Pancreas (tissue), 10 donors: ENCODE results near the gene PPP1R15B. TPM values are rescaled to one million over a fixed set of nuclear protein-coding genes. Genes with fewer than 3 reads are reported as not detected.

ENCODE experiments used
- ATAC-seq, 4 donors: fragments of 200-7000 bp; cut with Tn5 transposase; one replicate each; pipeline versions ENCODE4 v1.8.0 to v1.9.1; 2020; ENCODE audit warnings: mild to moderate bottlenecking in 4 of 4, moderate library complexity in 4 of 4
- DNase-seq, 6 donors: peaks; one replicate each; pipeline ENCODE4 v3.0.0-alpha.2; 2020
- FAIRE-seq: peaks from 2 replicates; lab custom pipeline; 2012; peaks lifted over from hg19 to GRCh38; lab: Jason Lieb, UNC
- H3K27ac ChIP-seq, 4 donors: fragments of 200-600 bp; sonication (generic); 1 replicate in 3 of 4; 2 replicates in 1 of 4; pipeline versions ENCODE4 v1.5.0 to v1.8.0; 2020
- H3K27me3 ChIP-seq, 4 donors: fragments of 200-600 bp; one replicate each; pipeline ENCODE4 v1.8.0; 2021
- H3K36me3 ChIP-seq, 3 donors: fragments of 200-600 bp; sonication (generic) in 1 of 3; one replicate each; pipeline versions ENCODE4 v1.5.0 to v1.8.0; 2020 to 2021
- H3K4me1 ChIP-seq, 3 donors: fragments of 200-600 bp; one replicate each; pipeline ENCODE4 v1.8.0; 2021
- H3K4me3 ChIP-seq, 4 donors: fragments of 200-600 bp; sonication (generic) in 2 of 4; one replicate each; pipeline versions ENCODE4 v1.5.0 to v1.8.0; 2020 to 2021
- H3K9me3 ChIP-seq, 4 donors: fragments of 200-600 bp; one replicate each; pipeline ENCODE4 v1.8.0; 2021
- CTCF ChIP-seq, 4 donors: fragments of 200-600 bp; sonication (generic) in 3 of 4; IDR thresholded peaks; one replicate each; pipeline versions ENCODE4 v1.5.0 to v1.8.0; 2021; ENCODE audit warnings: antibody characterized with exemption in 4 of 4
- WGBS, 2 donors: extraction: QIAGEN DNeasy Blood & Tissue Kit; methylation state at CpG; one replicate each; pipeline ENCODE4 v1.1.7; 2013; 5-methylcytosine and 5-hydroxymethylcytosine counted together
- intact Hi-C, 3 donors: fragments of 100-400 bp; cut with DNase I; formaldehyde crosslinking; loops; one replicate each; pipeline versions ENCODE4 v1.11.1 to v1.14.2; 2022
- polyA plus RNA-seq, 2 donors: library from polyadenylated mRNA; stranded (reverse); fragments of 200-250 nt; gene quantifications; one replicate each; pipeline ENCODE4 v1.2.3, GENCODE V29; 2013
- total RNA-seq, 6 donors: library from RNA; stranded (reverse); fragmentation: NEBNext Ultra II Directional in 4 of 6; extraction: Animal tissue kit (Norgen Biotek cat#: 25700) in 4 of 6; gene quantifications; one replicate each; pipeline versions ENCODE4 v1.2.1 to v1.2.4, GENCODE V29; 2021 to 2023
- donor health status: healthy with polysubstance abuse.
- donor health status: DM: no; HTN: no; CAD: no; lungs with moderate emphysema.
- donor health status: DM: no; HTN: no; CAD: no.
- donor health status: control.
- donor health status: control.
- donor health status: Bipolar disorder and iron deficiency.
- donor health status: DM: yes; HTN: yes; CAD: no.
- donor health status: DM: no; HTN: no; CAD: no.
- donor health status: DM: no; HTN: no; CAD: no.
- donor health status: DM: yes; HTN: yes; CAD: no.

Gene PPP1R15B
- total and polyA plus RNA-seq, 8 donors: 7.8 to 47.9 (median 21.5) TPM

GRCh38 chr1:204446413-204447111 lies 34.9 kb upstream of the PPP1R15B start:
- no peak for FAIRE-seq
- Histone ChIP-seq H3K4me3 (no peak overlapping the region), H3K27me3 (no peaks in the 10 kb centered on the region)

GRCh38 chr1:204445860-204446412 lies 34.3 kb upstream of the PPP1R15B start:
- Histone ChIP-seq H3K36me3 (peaks cover 0 to 26% (median 5%) of the 10 kb centered on the region in 3 donors), H3K4me3 (no peak overlapping the region), H3K9me3 (no peaks in the 10 kb centered on the region), H3K4me1 (no peaks in the 10 kb centered on the region), H3K27me3 (no peaks in the 10 kb centered on the region), H3K27ac (no peak overlapping the region)
- DNase-seq (peak in 4 of 6 donors; percentile 29 to 75 (median 51)), FAIRE-seq (no peak), ATAC-seq (peak in 2 of 4 donors; percentile 30 to 33)
- WGBS, 2 donors: 46 to 56% methylated on average over 11 of the region's 11 CpGs
- intact Hi-C loops: loop anchor here in 2 of 3 donors (2.0 to 10.0 kb wide), 3 partner anchors 49 to 57 kb away; partner anchors contain the start of gene PIK3C2B (in 2 of the 2)
- TF ChIP-seq CTCF (IDR thresholded peaks at IDR 0.05): no peak

More at GRCh38 chr1:204446413-204447111, 34.9 kb upstream of the PPP1R15B start:
- peak; percentile 69 to 89 (median 80) for DNase-seq
- 42% methylated on average over 11 of the region's 11 CpGs for WGBS, 2 donors
- peak; percentile 58 to 82 (median 74) for TF ChIP-seq CTCF (IDR thresholded peaks at IDR 0.05)
- no peaks in the 10 kb centered on the region for H3K4me1 ChIP-seq
- H3K9me3 ChIP-seq: no peaks in the 10 kb centered on the region
- H3K27ac ChIP-seq: no peak overlapping the region
- peak; percentile 84 to 92 (median 90) for ATAC-seq
- H3K36me3 ChIP-seq: peaks cover 0 to 26% (median 5%) of the 10 kb centered on the region in 3 donors
- intact Hi-C loops: loop anchor here in 2 of 3 donors (2.0 to 10.0 kb wide), 3 partner anchors 48 to 56 kb away; partner anchors contain the start of gene PIK3C2B (in 2 of the 2)

GRCh38 chr1:204443871-204444581 lies 32.4 kb upstream of the PPP1R15B start:
- no peak overlapping the region for H3K4me3 ChIP-seq
- no peaks in the 10 kb centered on the region for H3K27me3 ChIP-seq
- no peak overlapping the region for H3K27ac ChIP-seq
- H3K9me3 ChIP-seq: no peaks in the 10 kb centered on the region
- ATAC-seq: no peak
- WGBS, 2 donors: 78 to 81% methylated on average over 11 of the region's 11 CpGs
- FAIRE-seq: no peak
- no peak for TF ChIP-seq CTCF (IDR thresholded peaks at IDR 0.05)
- no peaks in the 10 kb centered on the region for H3K4me1 ChIP-seq
- intact Hi-C loops: loop anchor here in 2 of 3 donors (5.0 to 10.0 kb wide), 2 partner anchors 51 to 58 kb away; partner anchors contain the start of gene PIK3C2B (in 1 of the 2)
- peaks cover 0 to 32% (median 2%) of the 10 kb centered on the region in 3 donors for H3K36me3 ChIP-seq
- no peak for DNase-seq

- Histone ChIP-seq H3K4me3 (no peak overlapping the region), H3K36me3 (peaks cover 0 to 39% (median 3%) of the 10 kb centered on the region in 3 donors), H3K4me1 (no peaks in the 10 kb centered on the region), H3K9me3 (no peaks in the 10 kb centered on the region), H3K27ac (peak overlapping the region in 3 of 4 donors; percentile 22 to 61 (median 29)), H3K27me3 (no peaks in the 10 kb centered on the region)
- FAIRE-seq (no peak), DNase-seq (peak in 2 of 6 donors; percentile 39 to 55), ATAC-seq (peak; percentile 19 to 53 (median 51))
- no peak for TF ChIP-seq CTCF (IDR thresholded peaks at IDR 0.05)
- intact Hi-C loops: loop anchor here in 2 of 3 donors (5.0 to 10.0 kb wide), 2 partner anchors 52 to 59 kb away; partner anchors contain the start of gene PIK3C2B (in 1 of the 2)
- WGBS, 2 donors: 65% methylated on average over 8 of the region's 8 CpGs
Observed at GRCh38 chr1:204443260-204443619, 31.6 kb upstream of the PPP1R15B start.
